Ishikawa (cell line): ENCODE measurements around the gene AEN.

Source experiments
- CEBPB ChIP-seq: IDR thresholded peaks from 2 replicates; pipeline ENCODE4 v1.6.1; 2012
- CREB1 ChIP-seq: IDR thresholded peaks from 2 replicates; pipeline ENCODE4 v1.6.1; 2012; ENCODE audit warnings: low read depth
- EGR1 ChIP-seq: IDR thresholded peaks from 2 replicates; pipeline ENCODE4 v1.6.1; 2012
- EP300 ChIP-seq: IDR thresholded peaks from 2 replicates; pipeline ENCODE4 v1.6.1; 2012; ENCODE audit warnings: borderline replicate concordance
- FOXM1 ChIP-seq: IDR thresholded peaks from 2 replicates; pipeline ENCODE4 v1.6.1; 2012; ENCODE audit warnings: low read depth, borderline replicate concordance
- MAX ChIP-seq: IDR thresholded peaks from 2 replicates; pipeline ENCODE4 v1.6.1; 2012
- NFIC ChIP-seq: IDR thresholded peaks from 2 replicates; pipeline ENCODE4 v1.6.1; 2012
- RAD21 ChIP-seq: IDR thresholded peaks from 2 replicates; pipeline ENCODE4 v1.6.1; 2012; ENCODE audit warnings: low read depth
- REST ChIP-seq: IDR thresholded peaks from 2 replicates; pipeline ENCODE4 v1.6.1; 2012; ENCODE audit warnings: low read depth, mild to moderate bottlenecking
- TAF1 ChIP-seq: IDR thresholded peaks from 2 replicates; pipeline ENCODE4 v1.6.1; 2012; ENCODE audit warnings: low read depth, mild to moderate bottlenecking
- TCF12 ChIP-seq: IDR thresholded peaks from 2 replicates; pipeline ENCODE4 v1.6.1; 2012; ENCODE audit warnings: low read depth
- TEAD4 ChIP-seq: IDR thresholded peaks from 2 replicates; pipeline ENCODE4 v1.6.1; 2012
- USF1 ChIP-seq: IDR thresholded peaks from 2 replicates; pipeline ENCODE4 v1.6.1; 2012
- YY1 ChIP-seq: IDR thresholded peaks from 2 replicates; pipeline ENCODE4 v1.6.1; 2012; ENCODE audit warnings: low read depth
- ZBTB7A ChIP-seq: IDR thresholded peaks from 2 replicates; pipeline ENCODE4 v1.6.1; 2012; ENCODE audit warnings: low read depth

Gene AEN

GRCh38 chr15:88628018-88628654 lies 7.0 kb downstream of the AEN start:
- no peak for TF ChIP-seq MAX
- TF ChIP-seq USF1: no peak
- TF ChIP-seq TCF12: no peak
- TF ChIP-seq CREB1: no peak
- no peak for TF ChIP-seq TEAD4
- TF ChIP-seq EP300: no peak
- no peak for TF ChIP-seq CEBPB
- TF ChIP-seq TAF1: no peak
- no peak for TF ChIP-seq FOXM1
- TF ChIP-seq YY1: no peak
- TF ChIP-seq EGR1: no peak
- no peak for TF ChIP-seq RAD21
- no peak for TF ChIP-seq REST
- no peak for TF ChIP-seq ZBTB7A
- no peak for TF ChIP-seq NFIC

GRCh38 chr15:88629071-88629470 lies 7.9 kb downstream of the AEN start:
- TF ChIP-seq YY1 (no peak), USF1 (no peak), NFIC (no peak), TAF1 (no peak), TEAD4 (no peak), EP300 (no peak), CREB1 (no peak), TCF12 (no peak), MAX (no peak), CEBPB (no peak), EGR1 (no peak), FOXM1 (no peak), ZBTB7A (no peak), REST (no peak), RAD21 (no peak)

- TF ChIP-seq ZBTB7A (no peak), EGR1 (no peak), REST (no peak), TEAD4 (no peak), TCF12 (no peak), FOXM1 (no peak), NFIC (no peak), MAX (no peak), EP300 (no peak)
These were observed 9.1 kb downstream of the AEN start for GRCh38 chr15:88630141-88630721.

- TF ChIP-seq TEAD4: no peak
- no peak for TF ChIP-seq REST
- no peak for TF ChIP-seq USF1
- TF ChIP-seq CEBPB: no peak
- no peak for TF ChIP-seq FOXM1
- TF ChIP-seq EP300: no peak
These were observed 9.8 kb downstream of the AEN start for GRCh38 chr15:88630798-88631463.
